OCI-LY7 (cell line): ENCODE data around the gene ERCC6L2. TPM values are rescaled to one million over a fixed set of nuclear protein-coding genes. Genes with fewer than 3 reads are reported as not detected.

Source experiments
- BruUV-seq: library from RNA; stranded (reverse); fragments of 400-500 nt; replicated peaks from 2 replicates; lab custom pipeline; 2021; lab: Mats Ljungman, UMichigan
- CTCF ChIA-PET: fragments of 300-600 bp; sonication (Branson Sonifier 250); formaldehyde crosslinking; loops from one replicate; lab custom pipeline; 2022; ENCODE audit warnings: antibody characterized with exemption; ENCODE audit not compliant: unreplicated experiment; lab: Charles Lee
- POLR2A ChIA-PET: fragments of 300-600 bp; sonication (Branson Sonifier 250); formaldehyde crosslinking; loops from one replicate; lab custom pipeline; 2022; ENCODE audit warnings: antibody characterized with exemption; lab: Charles Lee
- DNase-seq: peaks from one replicate; pipeline ENCODE4 v3.0.0-alpha.2; 2015; ENCODE audit warnings: low spot score
- H2AFZ ChIP-seq: fragments of 200-600 bp; sonication (generic), shearing (Covaris generic); 2 replicates; pipeline ENCODE4 v1.6.1; 2014; ENCODE audit warnings: mild to moderate bottlenecking, antibody characterized with exemption, low read length, moderate library complexity
- H3K27ac ChIP-seq: fragments of 200-600 bp; sonication (generic); 2 replicates; pipeline ENCODE4 v1.5.1; 2014; ENCODE audit warnings: mixed run types, low read depth, mild to moderate bottlenecking, moderate library complexity, low read length, inconsistent platforms; ENCODE audit not compliant: poor library complexity, severe bottlenecking
- H3K36me3 ChIP-seq: fragments of 200-600 bp; sonication (generic); 2 replicates; pipeline ENCODE4 v1.6.1; 2014; ENCODE audit warnings: mild to moderate bottlenecking, antibody characterized with exemption, low read length, moderate library complexity, mixed read lengths; ENCODE audit not compliant: insufficient read depth
- H3K4me1 ChIP-seq: fragments of 200-600 bp; sonication (generic); 2 replicates; pipeline ENCODE4 v1.5.1; 2014; ENCODE audit warnings: mild to moderate bottlenecking, low read length; ENCODE audit not compliant: insufficient read depth, poor library complexity, severe bottlenecking
- H3K4me2 ChIP-seq: fragments of 200-600 bp; sonication (generic); 2 replicates; pipeline ENCODE4 v1.6.1; 2014; ENCODE audit warnings: mild to moderate bottlenecking, low read length
- H3K4me3 ChIP-seq: fragments of 200-600 bp; sonication (generic); 2 replicates; pipeline ENCODE4 v1.5.1; 2014; ENCODE audit warnings: mild to moderate bottlenecking, low read depth, low read length; ENCODE audit not compliant: poor library complexity, severe bottlenecking
- H3K79me2 ChIP-seq: fragments of 200-600 bp; sonication (generic); 2 replicates; pipeline ENCODE4 v1.6.1; 2016; ENCODE audit warnings: low read depth, mild to moderate bottlenecking, low read length, moderate library complexity, mixed read lengths; ENCODE audit not compliant: insufficient read depth
- H3K9me2 ChIP-seq: fragments of 200-600 bp; sonication (generic); 2 replicates; pipeline ENCODE4 v1.6.1; 2016; ENCODE audit warnings: mild to moderate bottlenecking, low read length, mixed read lengths; ENCODE audit not compliant: insufficient read depth
- H3K9me3 ChIP-seq: fragments of 200-600 bp; sonication (generic); 2 replicates; pipeline ENCODE4 v1.6.1; 2014; ENCODE audit warnings: mild to moderate bottlenecking, mixed run types, low read length, mixed read lengths
- H4K20me1 ChIP-seq: fragments of 200-600 bp; sonication (generic); 2 replicates; pipeline ENCODE4 v1.6.1; 2014; ENCODE audit warnings: mild to moderate bottlenecking, antibody characterized with exemption, low read length, moderate library complexity, mixed read lengths; ENCODE audit not compliant: insufficient read depth
- CTCF ChIP-seq: fragments of 200-600 bp; sonication (generic); conservative IDR thresholded peaks from 2 replicates; pipeline ENCODE4 v1.5.1; 2014; ENCODE audit warnings: mild to moderate bottlenecking, antibody characterized with exemption, low read length, moderate library complexity, mixed read lengths
- EZH2phosphoT487 ChIP-seq: fragments of 200-600 bp; sonication (generic); IDR thresholded peaks from 2 replicates; pipeline ENCODE4 v1.6.1; 2018; ENCODE audit warnings: low read depth, borderline replicate concordance, mild to moderate bottlenecking, mixed run types, antibody characterized with exemption, low read length, moderate library complexity, mixed read lengths
- intact Hi-C: fragments of 100-400 bp; cut with micrococcal nuclease; formaldehyde crosslinking; loops from one replicate; pipeline ENCODE4 v1.10.0; 2022; ENCODE audit not compliant: unreplicated experiment
- total RNA-seq, 2 experiments: library from RNA; depleted of rRNA in 1 of 2; stranded (reverse); fragments of >200 nt in 1 of 2; shearing (Covaris generic) in 1 of 2; gene quantifications; 2 replicates each; pipeline ENCODE4 v1.2.3, GENCODE V29; 2014 to 2022

The ERCC6L2 gene
- total RNA-seq, 2 experiments from 2014 or later, result 34.9 to 38.7 TPM

GRCh38 chr9:95877984-95878383 lies 2.5 kb downstream of the ERCC6L2 start:
- CTCF ChIA-PET, result no interaction called here
- Histone ChIP-seq H3K4me1 (peaks cover 8% of the 10 kb centered on the region), H3K27ac (no peak overlapping the region), H3K79me2 (peaks cover 56% of the 10 kb centered on the region), H2AFZ (no peak overlapping the region), H3K9me2 (no peaks in the 10 kb centered on the region), H4K20me1 (no peaks in the 10 kb centered on the region), H3K36me3 (peaks cover 48% of the 10 kb centered on the region), H3K4me3 (no peak overlapping the region), H3K9me3 (no peaks in the 10 kb centered on the region), H3K4me2 (no peak overlapping the region)
- no peak for DNase-seq
- TF ChIP-seq EZH2phosphoT487, result no peak
- no peak for TF ChIP-seq CTCF
- POLR2A ChIA-PET, result interaction anchor here (0.7 kb wide), 1 partner anchor 583 kb away, joined by 4 read pairs; no protein-coding TSS in a partner anchor
- intact Hi-C loops, result loop anchor here (5.0 kb wide), 5 partner anchors 371 to 1754 kb away; partner anchors contain the start of genes NCBP1 and TSTD2
- no TSS peak for BruUV-seq

GRCh38 chr9:95879591-95879990 lies 4.1 kb downstream of the ERCC6L2 start:
- CTCF ChIA-PET, result no interaction called here
- no peak overlapping the region for H3K27ac ChIP-seq
- no peaks in the 10 kb centered on the region for H3K9me3 ChIP-seq
- H3K36me3 ChIP-seq, result peaks cover 54% of the 10 kb centered on the region
- POLR2A ChIA-PET, result interaction anchor here (0.6 to 1.3 kb wide), 2 partner anchors 8 to 9 kb away, joined by 3 to 4 read pairs; no protein-coding TSS in a partner anchor
- H4K20me1 ChIP-seq, result no peaks in the 10 kb centered on the region
- no peaks in the 10 kb centered on the region for H3K9me2 ChIP-seq
- no peak for DNase-seq
- BruUV-seq, result no TSS peak
- H3K4me3 ChIP-seq, result no peak overlapping the region
- TF ChIP-seq EZH2phosphoT487, result no peak
- no peak for TF ChIP-seq CTCF
- intact Hi-C loops, result loop anchor here (5.0 kb wide), 5 partner anchors 372 to 1753 kb away; partner anchors contain the start of genes NCBP1 and TSTD2
- H3K79me2 ChIP-seq, result peaks cover 43% of the 10 kb centered on the region
- no peak overlapping the region for H2AFZ ChIP-seq
- no peak overlapping the region for H3K4me2 ChIP-seq
- H3K4me1 ChIP-seq, result no peaks in the 10 kb centered on the region

- Histone ChIP-seq H4K20me1 (no peaks in the 10 kb centered on the region), H3K4me3 (no peak overlapping the region), H3K79me2 (peaks cover 39% of the 10 kb centered on the region), H3K4me1 (no peaks in the 10 kb centered on the region), H3K27ac (no peak overlapping the region), H3K9me2 (no peaks in the 10 kb centered on the region), H3K36me3 (peaks cover 56% of the 10 kb centered on the region), H3K9me3 (no peaks in the 10 kb centered on the region), H3K4me2 (no peak overlapping the region), H2AFZ (no peak overlapping the region)
- TF ChIP-seq EZH2phosphoT487 (no peak), CTCF (no peak)
- ChIA-PET POLR2A (interaction anchor here (0.6 to 1.3 kb wide), 2 partner anchors 7 to 8 kb away, joined by 3 to 4 read pairs; no protein-coding TSS in a partner anchor), CTCF (no interaction called here)
- BruUV-seq, result no TSS peak
- intact Hi-C loops, result no loop called here
- DNase-seq, result no peak
Measured at GRCh38 chr9:95880021-95880690, 4.7 kb downstream of the ERCC6L2 start.
